ENCODE measurements around the gene ZCRB1.

Gene ZCRB1

GRCh38 chr12:42277396-42278127, 48.3 kb downstream of the ZCRB1 start:
- DNase-seq, result no peak

GRCh38 chr12:42275499-42275898, 50.4 kb downstream of the ZCRB1 start:
- DNase-seq, result no peak

GRCh38 chr12:42273706-42274105, 52.2 kb downstream of the ZCRB1 start:
- no peak for DNase-seq

GRCh38 chr12:42270596-42270995, 55.3 kb downstream of the ZCRB1 start:
- DNase-seq, result no peak

- DNase-seq, result no peak
Measured at GRCh38 chr12:42267413-42268190, 58.3 kb downstream of the ZCRB1 start.

GRCh38 chr12:42266579-42267230, 59.2 kb downstream of the ZCRB1 start:
- DNase-seq, result no peak

DNA sequence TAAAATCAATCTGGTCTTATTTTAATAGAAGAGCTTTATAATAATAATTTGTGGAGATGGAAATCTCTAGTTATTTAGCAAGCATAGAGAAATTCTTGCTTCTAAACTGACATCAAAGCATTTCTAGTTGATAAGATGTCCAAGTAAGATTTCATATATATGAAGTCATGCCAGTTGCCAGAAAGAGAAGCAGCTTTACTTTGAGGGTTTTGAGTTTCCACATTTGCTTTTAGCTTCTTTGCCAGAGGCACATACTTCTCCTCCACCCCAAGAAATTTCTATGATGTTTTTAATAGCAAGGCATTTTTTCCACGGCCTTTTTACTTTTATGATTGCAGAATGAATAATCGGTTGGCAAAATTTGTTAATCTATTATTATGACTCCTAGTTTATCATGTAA, 63.6 kb downstream of the ZCRB1 start:
- DNase-seq, result no peak

Data from NCI-H774 (cell line).